NCI-H1048 (cell line): ENCODE measurements around the gene PSTK.
A peak's percentile ranks its signal among the peaks of the same experiment; 100 is the strongest.

Experiments used
- DNase-seq: peaks from one replicate; lab custom pipeline; 2025; lab: John Stamatoyannopoulos, UW

The PSTK gene

DNA sequence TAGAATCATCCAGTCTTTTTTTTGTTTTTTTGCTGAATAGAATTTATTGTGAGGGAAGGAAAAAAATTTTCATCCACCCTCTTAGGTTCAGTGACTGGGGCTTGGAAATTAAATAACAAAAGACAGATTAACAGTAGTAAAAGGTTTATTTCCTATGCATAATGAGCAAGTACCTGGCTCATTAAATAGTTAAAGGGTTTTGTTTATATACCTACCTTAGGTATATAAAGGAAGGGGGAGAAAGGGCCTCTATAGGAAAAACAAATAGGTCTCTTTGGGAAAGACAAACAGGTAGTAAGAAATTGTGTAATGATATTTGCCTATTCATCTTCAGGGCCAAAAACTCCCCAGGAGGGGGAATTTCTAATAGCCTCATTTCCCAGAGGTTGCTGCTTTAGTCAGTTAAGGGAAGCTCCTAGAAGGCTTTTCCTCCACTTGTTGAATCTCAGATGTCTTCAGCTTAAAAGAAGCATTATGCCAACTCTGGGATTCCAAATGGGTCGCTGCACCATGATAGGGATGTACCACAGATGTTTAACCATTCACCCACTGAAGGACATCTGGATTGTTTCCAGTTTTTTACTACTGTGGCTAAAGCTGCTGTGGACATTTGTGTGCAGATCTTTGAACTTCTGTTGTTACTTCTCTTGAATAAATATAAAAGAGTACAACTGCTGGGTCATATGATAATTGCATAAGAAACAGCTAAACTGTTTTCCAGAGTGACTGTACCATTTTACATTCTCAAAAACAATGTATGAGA lies 39.9 kb downstream of the PSTK start:
- peak; percentile 35 for DNase-seq

GRCh38 chr10:123021517-123021916 lies 41.3 kb downstream of the PSTK start:
- DNase-seq: no peak

- DNase-seq: no peak
Observed at GRCh38 chr10:123024540-123024939, 44.3 kb downstream of the PSTK start.

DNA sequence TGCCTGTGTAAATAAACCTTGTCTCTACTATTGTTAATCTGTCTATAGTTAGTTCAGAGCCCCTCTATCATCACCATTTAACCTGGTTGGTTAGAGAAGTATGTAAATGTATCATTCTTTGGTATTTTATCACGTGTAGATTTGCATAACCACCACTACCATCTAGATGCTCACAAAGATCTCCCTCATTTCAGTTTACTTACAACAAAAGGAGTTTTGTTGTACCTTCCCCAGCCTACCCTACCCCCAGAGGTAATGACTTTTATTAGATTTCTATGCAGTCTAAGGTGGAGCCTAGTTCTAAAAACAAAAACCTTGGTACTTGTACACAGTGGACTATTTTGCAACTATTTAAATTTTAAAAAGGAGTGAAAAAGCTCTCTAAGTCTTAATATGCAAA lies 46.1 kb downstream of the PSTK start:
- peak; percentile 97 for DNase-seq

DNA sequence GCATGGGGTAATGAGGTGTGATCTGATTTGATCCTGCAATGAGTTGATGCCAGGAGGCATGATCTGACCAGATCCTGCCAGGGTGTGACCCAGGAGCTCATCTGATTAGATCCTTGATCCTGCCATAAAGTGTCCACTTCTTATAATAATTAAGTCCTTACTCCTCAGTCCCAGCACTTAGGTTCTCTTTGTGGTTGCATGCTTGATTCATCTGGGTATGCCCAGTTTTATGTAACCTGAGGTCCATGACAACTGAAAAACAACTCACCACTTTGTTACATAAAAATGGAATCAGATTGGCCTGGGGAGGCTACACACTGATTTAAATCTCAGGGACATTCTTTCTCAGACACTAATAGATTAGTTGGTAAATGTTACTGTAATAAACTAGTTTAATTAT lies 47.7 kb downstream of the PSTK start:
- no peak for DNase-seq

DNA sequence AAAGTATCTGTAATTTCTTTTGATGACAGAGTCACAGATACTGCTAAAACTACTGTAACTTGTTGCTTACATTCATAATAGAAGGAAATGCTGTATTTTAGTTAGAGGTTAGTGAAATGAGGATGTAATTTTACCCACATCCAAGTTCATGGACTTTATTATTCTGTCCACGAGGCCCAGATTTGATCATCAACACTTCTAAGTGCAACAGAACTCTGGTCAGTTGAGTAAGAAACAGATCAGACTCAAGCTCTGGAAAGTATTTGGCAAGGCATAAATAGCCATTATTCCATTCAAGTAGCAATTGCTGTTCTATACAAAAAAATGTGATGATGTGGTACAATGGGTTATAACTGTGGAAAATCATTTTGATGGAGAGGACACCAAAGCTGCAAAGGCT lies 50.9 kb downstream of the PSTK start:
- DNase-seq: no peak

GRCh38 chr10:123034332-123034731 lies 54.1 kb downstream of the PSTK start:
- no peak for DNase-seq

DNA sequence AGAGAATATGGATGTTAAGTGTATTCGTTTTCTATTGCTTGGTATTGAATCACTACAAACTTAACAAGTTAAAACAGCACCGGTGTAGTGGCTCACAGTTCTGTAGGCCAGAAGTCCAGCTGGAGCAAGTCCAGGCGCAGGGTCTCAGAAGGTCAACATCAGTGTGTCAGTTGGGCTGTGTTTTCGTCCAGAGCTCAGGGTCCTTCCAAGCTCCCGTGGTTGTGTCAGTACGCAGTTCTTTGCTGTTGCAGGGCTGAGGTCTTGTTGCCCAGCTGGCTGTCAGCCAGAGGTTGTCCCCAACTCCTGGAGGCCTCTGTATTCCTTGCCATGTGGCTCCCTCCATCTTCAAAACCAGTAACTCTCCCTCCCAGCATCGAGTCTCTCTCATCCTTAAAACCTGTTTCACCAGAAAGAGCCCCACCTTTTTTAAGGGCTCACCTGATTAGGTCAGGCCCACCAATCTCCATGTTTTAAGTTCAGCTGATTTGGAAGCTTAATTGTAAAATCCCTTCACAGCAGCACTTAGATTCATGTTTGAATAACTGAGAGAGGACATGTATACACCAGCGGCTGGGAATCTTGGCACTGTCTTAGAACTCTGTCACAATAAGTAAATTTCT lies 55.4 kb downstream of the PSTK start:
- DNase-seq: no peak

DNA sequence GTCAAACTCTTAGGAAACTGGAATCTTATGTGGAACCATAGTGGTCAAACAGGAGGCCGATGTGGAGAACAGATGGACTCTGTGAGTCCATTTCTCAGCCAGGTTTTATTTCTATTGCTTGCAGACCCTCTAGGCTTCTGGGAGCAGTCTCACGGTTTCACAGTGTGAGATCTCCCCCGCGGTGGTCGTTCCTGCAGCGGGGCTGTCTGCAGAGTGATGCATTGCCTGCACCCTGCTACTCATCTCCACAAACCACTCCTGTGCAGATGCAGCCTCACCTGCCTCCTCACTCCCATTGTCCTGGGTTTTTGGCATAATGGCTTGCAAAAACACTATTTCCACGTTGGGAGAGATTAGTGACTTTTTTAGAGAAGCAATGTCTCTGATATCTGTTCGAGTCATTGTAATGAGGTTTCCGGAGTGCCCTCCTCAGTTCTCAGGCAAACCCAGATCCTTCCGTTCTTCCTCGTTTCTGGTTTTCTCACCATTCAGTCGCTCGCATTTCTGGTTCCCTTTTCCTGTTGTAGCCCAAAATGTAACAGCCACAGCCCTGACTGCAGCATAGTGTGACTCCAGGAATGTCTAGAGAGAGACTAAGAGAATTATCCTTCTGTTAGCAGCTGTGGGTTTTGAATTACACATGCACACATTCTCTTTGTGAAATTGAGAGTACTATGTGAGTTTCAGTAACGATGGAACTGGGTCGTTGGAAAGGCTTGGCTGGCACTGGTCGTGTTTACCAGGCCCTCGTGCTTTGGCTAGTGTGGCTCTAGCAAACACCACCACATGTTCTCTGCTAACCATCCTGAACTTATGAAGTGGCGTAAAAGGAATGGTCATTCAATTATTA lies 58.8 kb downstream of the PSTK start:
- no peak for DNase-seq

GRCh38 chr10:123039632-123039930 lies 59.4 kb downstream of the PSTK start:
- no peak for DNase-seq
